Lung (tissue), 12 donors: ENCODE results near the gene BRAF. TPM values are rescaled to one million over a fixed set of nuclear protein-coding genes. Genes with fewer than 3 reads are reported as not detected.

Experiments used
- ATAC-seq: fragments of 200-7000 bp; cut with Tn5 transposase; one replicate; pipeline ENCODE4 v1.9.1; 2020; ENCODE audit warnings: moderate number of reproducible peaks; ENCODE audit not compliant: insufficient read depth, low FRiP score
- DNase-seq, 3 donors: peaks; one replicate each; pipeline ENCODE4 v3.0.0-alpha.2; 2013 to 2017
- H3K27ac ChIP-seq, 2 donors: one replicate each; pipeline ENCODE4 v1.5.1; 2013; ENCODE audit warnings: mild to moderate bottlenecking in 2 of 2, moderate library complexity in 2 of 2, control low read depth in 1 of 2, inconsistent platforms in 1 of 2, low read depth in 1 of 2, low read length in 1 of 2
- H3K27me3 ChIP-seq, 3 donors: one replicate each; pipeline ENCODE4 v1.5.1; 2013; ENCODE audit warnings: low read length in 2 of 3; ENCODE audit not compliant: control insufficient read depth in 3 of 3, insufficient read depth in 3 of 3
- H3K36me3 ChIP-seq, 4 donors: one replicate each; pipeline ENCODE4 v1.5.1; 2013; ENCODE audit warnings: low read length in 4 of 4, mild to moderate bottlenecking in 1 of 4, moderate library complexity in 1 of 4; ENCODE audit not compliant: control insufficient read depth in 4 of 4, insufficient read depth in 4 of 4
- H3K4me1 ChIP-seq, 5 donors: one replicate each; pipeline ENCODE4 v1.5.1; 2013; ENCODE audit warnings: low read length in 5 of 5, mild to moderate bottlenecking in 2 of 5, moderate library complexity in 1 of 5; ENCODE audit not compliant: control insufficient read depth in 5 of 5, insufficient read depth in 5 of 5
- H3K4me3 ChIP-seq: one replicate; pipeline ENCODE4 v1.5.1; 2013; ENCODE audit warnings: mild to moderate bottlenecking, control low read depth, moderate library complexity
- H3K9ac ChIP-seq, 2 donors: one replicate each; pipeline ENCODE4 v1.5.1; 2013; ENCODE audit warnings: low read length in 2 of 2, control low read depth in 1 of 2; ENCODE audit not compliant: insufficient read depth in 1 of 2
- H3K9me3 ChIP-seq, 4 donors: one replicate each; pipeline ENCODE4 v1.5.1; 2013; ENCODE audit warnings: low read length in 3 of 4, mild to moderate bottlenecking in 1 of 4, moderate library complexity in 1 of 4; ENCODE audit not compliant: control insufficient read depth in 4 of 4, insufficient read depth in 3 of 4
- WGBS, 2 donors: extraction: QIAGEN DNeasy Blood & Tissue Kit; methylation state at CpG; one replicate each; pipeline ENCODE4 v1.1.7; 2013; 5-methylcytosine and 5-hydroxymethylcytosine counted together
- polyA plus RNA-seq, 2 donors: library from polyadenylated mRNA; stranded (reverse); fragments of 200-250 nt; gene quantifications; one replicate each; pipeline ENCODE4 v1.2.1, GENCODE V29; 2013
- total RNA-seq, 2 donors: library from RNA; depleted of rRNA in 1 of 2; stranded (reverse); fragments of >200 nt in 1 of 2; gene quantifications; one replicate each; pipeline ENCODE4 v1.2.1, GENCODE V29; 2014 to 2021
- TF ChIP-seq, protein P1 (sequence below): IDR thresholded peaks from 2 replicates; pipeline ENCODE4 v1.5.1; 2012; ENCODE audit warnings: mild to moderate bottlenecking; ENCODE audit errors: control extremely low read depth, extremely low read depth
- donor health status: control.
- donor health status: control.
- donor health status: Bipolar disorder and iron deficiency.
- donor health status: healthy.
- donor health status: DM: yes; HTN: yes; CAD: no.

BRAF gene
- total and polyA plus RNA-seq, 4 donors, result 6.5 to 111 (median 22.3) TPM

DNA sequence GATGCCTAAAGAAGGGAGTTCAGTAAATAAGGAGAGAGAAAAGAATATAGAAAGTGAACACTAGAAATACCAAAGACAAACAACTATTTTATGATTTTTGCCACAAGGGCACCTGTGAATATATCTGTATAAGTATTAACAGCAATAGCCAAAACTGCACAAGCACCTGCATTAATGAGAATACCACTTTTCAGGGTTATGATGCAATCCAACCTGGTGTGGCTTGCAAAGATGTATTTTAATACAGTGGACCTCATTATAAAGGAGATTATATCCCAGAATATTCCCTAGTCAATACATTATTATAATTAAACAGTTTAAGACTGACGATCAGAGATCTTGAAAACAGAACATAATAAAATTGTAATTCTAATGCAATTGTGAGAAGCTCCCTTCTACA, 4.0 kb downstream of the BRAF start:
- TF ChIP-seq, protein P1, sequence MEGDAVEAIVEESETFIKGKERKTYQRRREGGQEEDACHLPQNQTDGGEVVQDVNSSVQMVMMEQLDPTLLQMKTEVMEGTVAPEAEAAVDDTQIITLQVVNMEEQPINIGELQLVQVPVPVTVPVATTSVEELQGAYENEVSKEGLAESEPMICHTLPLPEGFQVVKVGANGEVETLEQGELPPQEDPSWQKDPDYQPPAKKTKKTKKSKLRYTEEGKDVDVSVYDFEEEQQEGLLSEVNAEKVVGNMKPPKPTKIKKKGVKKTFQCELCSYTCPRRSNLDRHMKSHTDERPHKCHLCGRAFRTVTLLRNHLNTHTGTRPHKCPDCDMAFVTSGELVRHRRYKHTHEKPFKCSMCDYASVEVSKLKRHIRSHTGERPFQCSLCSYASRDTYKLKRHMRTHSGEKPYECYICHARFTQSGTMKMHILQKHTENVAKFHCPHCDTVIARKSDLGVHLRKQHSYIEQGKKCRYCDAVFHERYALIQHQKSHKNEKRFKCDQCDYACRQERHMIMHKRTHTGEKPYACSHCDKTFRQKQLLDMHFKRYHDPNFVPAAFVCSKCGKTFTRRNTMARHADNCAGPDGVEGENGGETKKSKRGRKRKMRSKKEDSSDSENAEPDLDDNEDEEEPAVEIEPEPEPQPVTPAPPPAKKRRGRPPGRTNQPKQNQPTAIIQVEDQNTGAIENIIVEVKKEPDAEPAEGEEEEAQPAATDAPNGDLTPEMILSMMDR, result no peak
- Histone ChIP-seq H3K4me1 (peaks cover 0 to 30% (median 1%) of the 10 kb centered on the region in 5 donors), H3K36me3 (no peaks in the 10 kb centered on the region), H3K27ac (no peak overlapping the region), H3K27me3 (no peaks in the 10 kb centered on the region), H3K9ac (no peak overlapping the region), H3K4me3 (no peak overlapping the region), H3K9me3 (no peaks in the 10 kb centered on the region)
- ATAC-seq, result no peak
- 78 to 91% methylated on average over 1 of the region's 1 CpG for WGBS, 2 donors
- no peak for DNase-seq

GRCh38 chr7:140918236-140918635, 6.5 kb downstream of the BRAF start:
- H3K4me1 ChIP-seq, result peaks cover 0 to 23% (median 1%) of the 10 kb centered on the region in 5 donors

GRCh38 chr7:140917258-140917657, 7.5 kb downstream of the BRAF start:
- no peak overlapping the region for H3K27ac ChIP-seq
- no peak overlapping the region for H3K4me3 ChIP-seq
- 95 to 98% methylated on average over 1 of the region's 1 CpG for WGBS, 2 donors
- H3K4me1 ChIP-seq, result peaks cover 0 to 14% (median 1%) of the 10 kb centered on the region in 5 donors
- DNase-seq (no peak), ATAC-seq (no peak)
- no peaks in the 10 kb centered on the region for H3K27me3 ChIP-seq
- TF ChIP-seq, protein P1, result no peak
- H3K36me3 ChIP-seq, result no peaks in the 10 kb centered on the region
- H3K9ac ChIP-seq, result no peak overlapping the region
- no peaks in the 10 kb centered on the region for H3K9me3 ChIP-seq

More at GRCh38 chr7:140918236-140918635, 6.5 kb downstream of the BRAF start:
- Histone ChIP-seq H3K36me3 (no peaks in the 10 kb centered on the region), H3K27me3 (no peaks in the 10 kb centered on the region), H3K27ac (no peak overlapping the region), H3K9me3 (no peaks in the 10 kb centered on the region), H3K9ac (no peak overlapping the region), H3K4me3 (no peak overlapping the region)
- TF ChIP-seq, protein P1, result no peak
- DNase-seq (no peak), ATAC-seq (no peak)
- WGBS, 2 donors, result 98 to 99% methylated on average over 6 of the region's 6 CpGs

- Histone ChIP-seq H3K4me1 (peaks cover 0 to 12% (median 1%) of the 10 kb centered on the region in 5 donors), H3K27me3 (no peaks in the 10 kb centered on the region), H3K27ac (no peak overlapping the region), H3K36me3 (no peaks in the 10 kb centered on the region), H3K9me3 (no peaks in the 10 kb centered on the region), H3K4me3 (no peak overlapping the region), H3K9ac (no peak overlapping the region)
- no peak for DNase-seq
- TF ChIP-seq, protein P1, result no peak
- WGBS, 2 donors, result 69 to 83% methylated on average over 4 of the region's 4 CpGs
- no peak for ATAC-seq
Measured at GRCh38 chr7:140915935-140916555, 8.7 kb downstream of the BRAF start.
